Measurements from ENCODE around the gene LPAR1. TPM values are rescaled to one million over a fixed set of nuclear protein-coding genes. Genes with fewer than 3 reads are reported as not detected.

The LPAR1 gene
- total RNA-seq, 2 experiments from 2014 or later: not detected

GRCh38 chr9:110898866-110899265 is 139.4 kb downstream of the LPAR1 start:
- Mint-ChIP-seq H3K4me1 (no peaks in the 10 kb centered on the region), H3K9me3 (ENCODE audit: low read depth) (peaks cover 15% of the 10 kb centered on the region), H3K27me3 (no peaks in the 10 kb centered on the region), H3K27ac (no peak overlapping the region), H3K36me3 (no peaks in the 10 kb centered on the region), H3K4me3 (no peak overlapping the region)
- DNase-seq (no peak), ATAC-seq (no peak)
- CTCF ChIA-PET: no interaction called here

GRCh38 chr9:110898358-110898757 is 139.9 kb downstream of the LPAR1 start:
- Mint-ChIP-seq H3K4me1 (no peaks in the 10 kb centered on the region), H3K27me3 (no peaks in the 10 kb centered on the region), H3K9me3 (ENCODE audit: low read depth) (peaks cover 15% of the 10 kb centered on the region), H3K27ac (no peak overlapping the region), H3K4me3 (no peak overlapping the region), H3K36me3 (no peaks in the 10 kb centered on the region)
- ATAC-seq: no peak
- DNase-seq: no peak
- CTCF ChIA-PET: no interaction called here

- no peak for DNase-seq
- CTCF ChIA-PET: no interaction called here
- no peak overlapping the region for H3K27ac Mint-ChIP-seq
- ATAC-seq: no peak
- H3K36me3 Mint-ChIP-seq: no peaks in the 10 kb centered on the region
- no peak overlapping the region for H3K4me3 Mint-ChIP-seq
- H3K9me3 Mint-ChIP-seq (ENCODE audit: low read depth): peaks cover 14% of the 10 kb centered on the region
- no peaks in the 10 kb centered on the region for H3K4me1 Mint-ChIP-seq
- no peaks in the 10 kb centered on the region for H3K27me3 Mint-ChIP-seq
These were observed 140.3 kb downstream of the LPAR1 start for GRCh38 chr9:110897943-110898342.

- H3K4me3 Mint-ChIP-seq: no peak overlapping the region
- no peaks in the 10 kb centered on the region for H3K4me1 Mint-ChIP-seq
- no peak overlapping the region for H3K27ac Mint-ChIP-seq
- H3K36me3 Mint-ChIP-seq: no peaks in the 10 kb centered on the region
- CTCF ChIA-PET: no interaction called here
- no peak for DNase-seq
- peaks cover 5% of the 10 kb centered on the region for H3K9me3 Mint-ChIP-seq (ENCODE audit: low read depth)
- no peaks in the 10 kb centered on the region for H3K27me3 Mint-ChIP-seq
- no peak for ATAC-seq
These were observed 142.9 kb downstream of the LPAR1 start for GRCh38 chr9:110895147-110895905.

GRCh38 chr9:110894731-110895130 is 143.5 kb downstream of the LPAR1 start:
- no peaks in the 10 kb centered on the region for H3K36me3 Mint-ChIP-seq
- no peak overlapping the region for H3K27ac Mint-ChIP-seq
- DNase-seq (no peak), ATAC-seq (no peak)
- CTCF ChIA-PET: no interaction called here
- H3K4me3 Mint-ChIP-seq: no peak overlapping the region
- peaks cover 4% of the 10 kb centered on the region for H3K9me3 Mint-ChIP-seq (ENCODE audit: low read depth)
- no peaks in the 10 kb centered on the region for H3K4me1 Mint-ChIP-seq
- no peaks in the 10 kb centered on the region for H3K27me3 Mint-ChIP-seq

GRCh38 chr9:110892689-110893088 is 145.6 kb downstream of the LPAR1 start:
- DNase-seq (no peak), ATAC-seq (no peak)
- peaks cover 4% of the 10 kb centered on the region for H3K9me3 Mint-ChIP-seq (ENCODE audit: low read depth)
- H3K27me3 Mint-ChIP-seq: no peaks in the 10 kb centered on the region
- H3K4me3 Mint-ChIP-seq: no peak overlapping the region
- H3K36me3 Mint-ChIP-seq: no peaks in the 10 kb centered on the region
- CTCF ChIA-PET: no interaction called here
- H3K4me1 Mint-ChIP-seq: no peaks in the 10 kb centered on the region
- H3K27ac Mint-ChIP-seq: no peak overlapping the region

GRCh38 chr9:110891760-110892159 is 146.5 kb downstream of the LPAR1 start:
- no peaks in the 10 kb centered on the region for H3K27me3 Mint-ChIP-seq
- no peak overlapping the region for H3K27ac Mint-ChIP-seq
- DNase-seq: no peak
- H3K4me3 Mint-ChIP-seq: no peak overlapping the region
- no peaks in the 10 kb centered on the region for H3K36me3 Mint-ChIP-seq
- H3K4me1 Mint-ChIP-seq: no peaks in the 10 kb centered on the region
- H3K9me3 Mint-ChIP-seq (ENCODE audit: low read depth): no peaks in the 10 kb centered on the region
- CTCF ChIA-PET: no interaction called here
- no peak for ATAC-seq

- Mint-ChIP-seq H3K9me3 (ENCODE audit: low read depth) (no peaks in the 10 kb centered on the region), H3K27ac (no peak overlapping the region), H3K36me3 (no peaks in the 10 kb centered on the region), H3K4me3 (no peak overlapping the region), H3K4me1 (no peaks in the 10 kb centered on the region), H3K27me3 (no peaks in the 10 kb centered on the region)
- DNase-seq (no peak), ATAC-seq (no peak)
- CTCF ChIA-PET: no interaction called here
These were observed 147.9 kb downstream of the LPAR1 start for GRCh38 chr9:110890416-110890815.

GRCh38 chr9:110887276-110887675 is 151.0 kb downstream of the LPAR1 start:
- Mint-ChIP-seq H3K27ac (no peak overlapping the region), H3K4me3 (no peak overlapping the region), H3K4me1 (no peaks in the 10 kb centered on the region), H3K36me3 (no peaks in the 10 kb centered on the region), H3K9me3 (ENCODE audit: low read depth) (no peaks in the 10 kb centered on the region), H3K27me3 (no peaks in the 10 kb centered on the region)
- CTCF ChIA-PET: no interaction called here
- DNase-seq: no peak
- ATAC-seq: no peak

GRCh38 chr9:110886832-110887231 is 151.4 kb downstream of the LPAR1 start:
- Mint-ChIP-seq H3K36me3 (no peaks in the 10 kb centered on the region), H3K27ac (no peak overlapping the region), H3K4me3 (no peak overlapping the region), H3K4me1 (no peaks in the 10 kb centered on the region), H3K9me3 (ENCODE audit: low read depth) (no peaks in the 10 kb centered on the region), H3K27me3 (no peaks in the 10 kb centered on the region)
- DNase-seq (no peak), ATAC-seq (no peak)
- CTCF ChIA-PET: no interaction called here

- no peak overlapping the region for H3K27ac Mint-ChIP-seq
- H3K9me3 Mint-ChIP-seq (ENCODE audit: low read depth): peaks cover 7% of the 10 kb centered on the region
- no peaks in the 10 kb centered on the region for H3K36me3 Mint-ChIP-seq
- peaks cover 3% of the 10 kb centered on the region for H3K4me1 Mint-ChIP-seq
- CTCF ChIA-PET: no interaction called here
- DNase-seq: no peak
- no peak overlapping the region for H3K4me3 Mint-ChIP-seq
- ATAC-seq: no peak
- no peaks in the 10 kb centered on the region for H3K27me3 Mint-ChIP-seq
These were observed 158.1 kb downstream of the LPAR1 start for GRCh38 chr9:110880189-110880588.

GRCh38 chr9:110877374-110877773 is 160.9 kb downstream of the LPAR1 start:
- Mint-ChIP-seq H3K4me1 (peaks cover 3% of the 10 kb centered on the region), H3K36me3 (no peaks in the 10 kb centered on the region), H3K27ac (no peak overlapping the region), H3K9me3 (ENCODE audit: low read depth) (peaks cover 10% of the 10 kb centered on the region), H3K27me3 (no peaks in the 10 kb centered on the region), H3K4me3 (no peak overlapping the region)
- DNase-seq (no peak), ATAC-seq (no peak)
- CTCF ChIA-PET: no interaction called here

GRCh38 chr9:110876929-110877328 is 161.3 kb downstream of the LPAR1 start:
- no peaks in the 10 kb centered on the region for H3K27me3 Mint-ChIP-seq
- H3K27ac Mint-ChIP-seq: no peak overlapping the region
- H3K4me3 Mint-ChIP-seq: no peak overlapping the region
- DNase-seq: no peak
- peaks cover 3% of the 10 kb centered on the region for H3K4me1 Mint-ChIP-seq
- H3K9me3 Mint-ChIP-seq (ENCODE audit: low read depth): peaks cover 10% of the 10 kb centered on the region
- no peak for ATAC-seq
- CTCF ChIA-PET: no interaction called here
- H3K36me3 Mint-ChIP-seq: no peaks in the 10 kb centered on the region

GRCh38 chr9:110874963-110875674 is 163.2 kb downstream of the LPAR1 start:
- CTCF ChIA-PET: no interaction called here
- no peaks in the 10 kb centered on the region for H3K27me3 Mint-ChIP-seq
- peaks cover 10% of the 10 kb centered on the region for H3K9me3 Mint-ChIP-seq (ENCODE audit: low read depth)
- no peak for ATAC-seq
- H3K4me1 Mint-ChIP-seq: peaks cover 3% of the 10 kb centered on the region
- no peak for DNase-seq
- no peaks in the 10 kb centered on the region for H3K36me3 Mint-ChIP-seq
- no peak overlapping the region for H3K27ac Mint-ChIP-seq
- no peak overlapping the region for H3K4me3 Mint-ChIP-seq

Measured in activated CD8-positive, alpha-beta memory T cell treated with anti-CD3 and anti-CD28 coated beads, Interleukin-2, amount 10 ng/mL, durations not matched to agents 7 days and 5 days (primary cell).